ENCODE data around the gene ZMIZ2. TPM values are rescaled to one million over a fixed set of nuclear protein-coding genes. Genes with fewer than 3 reads are reported as not detected.

ZMIZ2 gene, protein sequence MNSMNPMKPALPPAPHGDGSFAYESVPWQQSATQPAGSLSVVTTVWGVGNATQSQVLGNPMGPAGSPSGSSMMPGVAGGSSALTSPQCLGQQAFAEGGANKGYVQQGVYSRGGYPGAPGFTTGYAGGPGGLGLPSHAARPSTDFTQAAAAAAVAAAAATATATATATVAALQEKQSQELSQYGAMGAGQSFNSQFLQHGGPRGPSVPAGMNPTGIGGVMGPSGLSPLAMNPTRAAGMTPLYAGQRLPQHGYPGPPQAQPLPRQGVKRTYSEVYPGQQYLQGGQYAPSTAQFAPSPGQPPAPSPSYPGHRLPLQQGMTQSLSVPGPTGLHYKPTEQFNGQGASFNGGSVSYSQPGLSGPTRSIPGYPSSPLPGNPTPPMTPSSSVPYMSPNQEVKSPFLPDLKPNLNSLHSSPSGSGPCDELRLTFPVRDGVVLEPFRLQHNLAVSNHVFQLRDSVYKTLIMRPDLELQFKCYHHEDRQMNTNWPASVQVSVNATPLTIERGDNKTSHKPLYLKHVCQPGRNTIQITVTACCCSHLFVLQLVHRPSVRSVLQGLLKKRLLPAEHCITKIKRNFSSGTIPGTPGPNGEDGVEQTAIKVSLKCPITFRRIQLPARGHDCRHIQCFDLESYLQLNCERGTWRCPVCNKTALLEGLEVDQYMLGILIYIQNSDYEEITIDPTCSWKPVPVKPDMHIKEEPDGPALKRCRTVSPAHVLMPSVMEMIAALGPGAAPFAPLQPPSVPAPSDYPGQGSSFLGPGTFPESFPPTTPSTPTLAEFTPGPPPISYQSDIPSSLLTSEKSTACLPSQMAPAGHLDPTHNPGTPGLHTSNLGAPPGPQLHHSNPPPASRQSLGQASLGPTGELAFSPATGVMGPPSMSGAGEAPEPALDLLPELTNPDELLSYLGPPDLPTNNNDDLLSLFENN
- 13.1 and 14.1 TPM in 2 replicates for total RNA-seq (2014; rRNA removed; shearing (Covaris generic))

DNA sequence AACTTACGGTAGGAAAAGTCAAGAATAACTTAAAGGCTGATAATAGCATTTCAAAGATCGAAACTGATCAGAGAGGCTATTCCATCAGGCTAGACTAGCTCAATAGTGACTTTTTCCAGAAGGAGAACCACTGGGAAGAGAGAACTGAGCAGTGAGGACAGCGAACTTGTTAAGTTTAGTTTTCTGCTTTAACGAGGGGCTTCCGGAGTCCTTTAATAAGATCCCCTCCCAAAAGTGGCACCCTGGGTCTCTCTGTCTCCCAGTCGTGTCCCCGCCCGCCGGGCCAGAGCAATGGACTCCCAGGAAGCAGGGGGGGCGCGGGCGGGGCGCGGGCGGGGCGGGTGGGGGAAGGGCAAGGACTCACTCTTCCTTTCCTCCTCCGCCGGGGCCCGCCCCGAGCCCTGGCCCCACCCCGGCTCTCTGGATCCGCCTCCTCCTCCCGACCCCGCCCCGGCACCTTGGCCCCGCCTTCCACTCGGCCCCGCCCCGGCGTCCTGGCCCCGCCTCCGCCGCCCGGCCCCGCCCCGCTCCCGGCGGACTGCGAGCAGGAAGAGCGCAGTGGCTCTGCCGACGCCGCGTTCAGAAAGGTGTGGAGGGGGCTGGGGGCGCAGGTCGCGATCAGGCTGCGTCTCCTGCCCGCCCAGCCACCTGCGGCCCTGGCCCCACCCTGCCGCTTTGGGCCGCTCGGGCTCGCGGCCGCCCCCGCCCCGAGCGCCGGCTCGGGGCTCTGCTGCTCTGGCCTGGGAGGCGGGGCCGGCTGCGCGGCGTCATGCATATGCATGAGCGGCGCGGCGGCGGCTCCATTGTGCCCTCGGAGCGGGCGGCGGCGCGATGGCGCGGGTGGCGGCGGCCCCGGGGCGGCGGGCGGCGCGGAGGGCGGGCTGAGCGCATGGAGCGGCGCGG, at the start of gene ZMIZ2:
Gene ZMIZ2 (plus strand): TSS at position 803 of the 903 bp plus-strand sequence. CDS start 7,403 bp downstream, outside the sequence.

DNA sequence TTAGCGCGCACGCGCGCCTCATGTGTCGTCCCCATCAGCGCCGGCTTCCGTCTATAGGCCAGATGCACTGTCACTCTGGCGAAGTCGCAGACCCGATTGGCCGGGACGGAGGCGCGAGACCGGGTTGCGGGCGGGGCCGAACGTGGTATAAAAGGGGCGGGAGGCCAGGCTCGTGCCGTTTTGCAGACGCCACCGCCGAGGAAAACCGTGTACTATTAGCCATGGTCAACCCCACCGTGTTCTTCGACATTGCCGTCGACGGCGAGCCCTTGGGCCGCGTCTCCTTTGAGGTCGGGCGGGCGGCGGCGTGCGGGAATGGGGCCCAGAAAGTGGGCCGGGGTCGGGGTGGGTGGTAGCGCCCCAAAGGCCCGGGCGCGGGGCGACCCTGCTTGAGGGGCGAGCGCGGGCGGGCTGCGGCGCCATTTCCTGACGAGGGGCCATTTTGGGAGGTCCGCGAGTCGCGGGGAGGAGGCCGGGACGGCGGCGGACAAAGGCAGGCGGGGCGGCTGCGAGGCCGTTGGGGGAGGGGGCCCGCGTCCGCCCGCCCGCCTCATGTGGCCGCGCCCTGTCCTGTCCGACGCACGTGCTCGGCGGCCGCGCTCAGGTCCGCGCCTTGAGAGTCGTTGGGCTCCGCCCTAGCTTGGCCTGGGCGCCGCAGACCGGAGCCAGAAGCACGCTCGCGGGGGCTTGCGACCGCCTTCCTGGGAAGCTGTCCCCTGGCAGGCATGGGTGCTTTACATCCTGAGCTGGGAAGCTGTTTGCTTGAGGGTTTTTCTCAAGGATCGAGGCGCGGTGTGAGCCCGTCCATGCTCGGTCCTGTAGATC, 48.1 kb downstream of the ZMIZ2 start, which contains the start of gene PPIA:
Gene PPIA (plus strand): TSS at position 178 of the 825 bp plus-strand sequence. CDS start 44 bp downstream, at position 222.

Other genes starting within 250 kb of the ZMIZ2 start
- gene NPC1L1, start 207.5 kb upstream of the ZMIZ2 start, total RNA-seq (2014; rRNA removed; shearing (Covaris generic)): 0.03 and 0.11 TPM in 2 replicates
- 108 and 140 TPM in 2 replicates for gene DDX56, start 174.9 kb upstream of the ZMIZ2 start, total RNA-seq (2014; rRNA removed; shearing (Covaris generic))
- gene TMED4, start 166.6 kb upstream of the ZMIZ2 start, total RNA-seq (2014; rRNA removed; shearing (Covaris generic)): 93.4 and 96.6 TPM in 2 replicates
- gene OGDH, start 142.2 kb upstream of the ZMIZ2 start, total RNA-seq (2014; rRNA removed; shearing (Covaris generic)): 40.8 and 41.8 TPM in 2 replicates
- gene PPIA, start 47.8 kb downstream of the ZMIZ2 start, total RNA-seq (2014; rRNA removed; shearing (Covaris generic)): 3,364 and 3,839 TPM in 2 replicates
- gene H2AZ2, start 99.2 kb downstream of the ZMIZ2 start, total RNA-seq (2014; rRNA removed; shearing (Covaris generic)): 271 and 294 TPM in 2 replicates
- gene PURB, start 136.7 kb downstream of the ZMIZ2 start, total RNA-seq (2014; rRNA removed; shearing (Covaris generic)): 12.3 and 13.8 TPM in 2 replicates
- 0.08 and 0.13 TPM in 2 replicates for gene MYO1G, start 230.2 kb downstream of the ZMIZ2 start, total RNA-seq (2014; rRNA removed; shearing (Covaris generic))

All from A375 (cell line).